Activated T-cell treated with anti-CD3 and anti-CD28 coated beads for 1 hour (primary cell): ENCODE measurements around the gene RADIL.
"Not testable (repeated sequence)": the region's sequence is repeated elsewhere in the genome, so short reads cannot be mapped to it uniquely, and the experiment has no call there.

Source experiments
- DNase-seq: peaks from one replicate; pipeline ENCODE4 v3.0.0-alpha.2; 2020; ENCODE audit warnings: low read depth

RADIL gene, protein sequence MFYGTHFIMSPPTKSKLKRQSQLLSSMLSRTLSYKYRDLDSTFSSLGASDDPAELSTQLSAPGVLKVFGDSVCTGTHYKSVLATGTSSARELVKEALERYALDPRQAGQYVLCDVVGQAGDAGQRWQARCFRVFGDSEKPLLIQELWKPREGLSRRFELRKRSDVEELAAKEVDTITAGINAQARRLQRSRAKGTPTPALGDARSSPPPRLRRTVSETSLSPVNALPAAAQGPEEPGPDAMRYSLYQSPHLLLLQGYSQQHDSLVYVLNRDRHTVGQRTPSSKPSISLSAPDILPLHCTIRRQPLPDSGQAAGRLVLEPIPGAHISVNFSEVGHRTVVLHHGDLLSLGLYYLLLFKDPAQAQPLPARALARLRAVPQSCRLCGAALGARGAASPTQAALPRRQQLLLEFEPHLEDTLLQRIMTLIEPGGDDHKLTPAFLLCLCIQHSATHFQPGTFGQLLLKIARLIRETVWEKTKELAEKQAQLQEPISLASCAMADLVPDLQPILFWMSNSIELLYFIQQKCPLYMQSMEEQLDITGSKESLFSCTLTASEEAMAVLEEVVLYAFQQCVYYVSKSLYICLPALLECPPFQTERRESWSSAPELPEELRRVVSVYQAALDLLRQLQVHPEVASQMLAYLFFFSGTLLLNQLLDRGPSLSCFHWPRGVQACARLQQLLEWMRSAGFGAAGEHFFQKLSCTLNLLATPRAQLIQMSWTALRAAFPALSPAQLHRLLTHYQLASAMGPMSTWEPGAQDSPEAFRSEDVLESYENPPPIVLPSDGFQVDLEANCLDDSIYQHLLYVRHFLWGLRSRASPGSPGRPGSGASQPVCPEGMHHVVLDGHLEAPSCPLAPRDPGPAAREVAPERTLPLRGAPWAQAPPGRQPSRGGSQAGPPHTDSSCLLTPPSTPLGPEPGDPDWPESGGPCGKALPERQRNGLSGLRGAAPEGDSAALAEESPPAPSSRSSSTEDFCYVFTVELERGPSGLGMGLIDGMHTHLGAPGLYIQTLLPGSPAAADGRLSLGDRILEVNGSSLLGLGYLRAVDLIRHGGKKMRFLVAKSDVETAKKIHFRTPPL

DNA sequence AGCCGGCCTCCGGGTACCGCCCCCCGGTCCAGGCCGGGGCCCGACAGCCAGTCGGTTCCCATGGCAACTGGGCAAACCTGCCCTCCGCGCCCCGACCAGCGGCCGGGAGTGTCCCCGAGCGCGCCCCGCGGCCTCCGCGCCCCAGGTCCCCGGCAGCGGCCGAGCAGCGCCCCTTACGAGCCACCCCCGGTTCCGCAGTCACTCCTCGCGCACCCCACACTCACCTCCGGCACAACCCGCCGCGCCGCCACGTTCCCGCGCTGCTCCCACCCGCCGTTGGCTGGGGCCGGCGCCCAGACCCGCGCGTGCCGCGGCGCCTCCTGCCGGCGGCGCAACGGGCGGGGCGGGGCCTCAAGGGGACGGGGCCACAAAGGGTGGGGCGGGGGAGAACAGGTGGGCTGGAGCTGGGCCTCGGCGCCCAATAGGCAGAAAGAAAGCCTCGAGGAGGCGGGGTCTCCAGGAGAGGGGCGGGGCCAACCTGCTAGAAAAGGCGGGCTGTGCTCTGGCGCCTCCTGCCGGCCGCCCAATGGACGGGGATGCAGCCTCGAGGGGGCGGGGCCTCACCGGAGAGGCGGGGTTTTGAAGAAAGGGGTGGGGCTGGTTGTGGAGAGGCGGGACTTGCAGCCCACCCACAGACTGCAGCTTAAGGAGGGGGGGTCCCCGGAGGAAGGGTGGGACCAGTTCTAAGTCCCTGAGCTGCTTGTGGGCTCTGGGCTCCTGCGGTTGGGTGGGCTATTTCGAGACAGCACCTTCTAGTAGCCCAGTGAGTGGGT, at the start of gene RADIL:
RADIL (minus strand) TSS at position 345 of the 773 bp plus-strand sequence. CDS start 5,577 bp downstream, outside the sequence.
- DNase-seq, result peak; percentile 74

DNA sequence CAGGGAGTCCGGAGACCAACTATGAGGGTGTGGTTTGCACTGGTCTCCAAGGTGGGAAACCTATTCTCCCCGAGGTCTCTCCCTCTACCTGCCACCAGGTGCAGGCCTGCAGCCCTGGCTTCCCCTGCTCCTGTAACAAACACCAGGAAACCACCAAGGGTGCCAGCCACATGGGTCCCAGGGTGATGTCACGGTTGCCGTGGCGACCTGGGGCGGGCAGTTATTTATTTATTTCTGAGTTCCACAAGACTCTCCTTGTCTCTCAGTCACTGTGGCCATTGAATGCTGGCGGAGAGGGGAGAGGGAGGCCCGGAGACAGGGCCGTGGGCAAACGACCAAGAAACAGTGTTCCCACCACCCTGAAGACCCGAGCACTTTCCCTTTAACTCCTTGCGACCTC, 48.4 kb upstream of the RADIL start:
- DNase-seq, result no peak

DNA sequence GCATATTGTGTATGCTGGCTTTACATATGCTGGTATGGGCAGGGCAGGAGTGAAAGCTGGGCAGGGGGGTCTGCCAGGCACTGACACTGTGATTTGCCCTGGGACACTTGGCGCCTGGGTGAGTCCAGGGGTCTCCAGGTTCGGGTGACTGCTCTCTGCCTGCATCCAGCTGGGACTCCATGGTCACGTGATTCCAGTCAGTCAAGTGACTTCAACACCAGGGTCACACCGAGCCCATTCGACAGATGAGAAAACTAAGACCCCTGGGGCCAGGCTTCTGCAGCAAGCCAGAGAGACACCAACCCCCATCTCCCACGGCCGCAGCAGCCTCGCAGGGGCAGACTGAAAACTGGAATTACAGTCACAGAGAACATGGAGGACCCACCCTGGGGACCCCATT, 45.5 kb upstream of the RADIL start:
- no peak for DNase-seq

DNA sequence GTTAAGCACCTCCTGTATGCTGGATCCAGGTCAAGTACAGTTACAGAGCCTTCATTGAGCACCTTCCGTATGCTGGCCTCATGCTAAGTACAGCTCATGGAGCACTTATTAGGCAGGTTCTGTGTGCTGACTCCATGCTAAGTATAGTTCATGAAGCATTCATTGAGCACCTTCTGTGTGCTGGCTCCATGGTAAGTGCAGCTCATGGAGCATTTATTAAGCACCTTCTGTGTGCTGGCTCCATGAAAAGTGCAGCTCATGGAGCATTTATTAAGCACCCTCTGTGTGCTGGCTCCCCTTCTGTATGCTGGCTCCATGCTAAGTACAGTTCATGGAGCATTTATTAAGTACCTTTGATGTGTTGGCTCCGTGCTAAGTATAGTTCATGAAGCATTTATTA, 44.9 kb upstream of the RADIL start:
- no peak for DNase-seq

DNA sequence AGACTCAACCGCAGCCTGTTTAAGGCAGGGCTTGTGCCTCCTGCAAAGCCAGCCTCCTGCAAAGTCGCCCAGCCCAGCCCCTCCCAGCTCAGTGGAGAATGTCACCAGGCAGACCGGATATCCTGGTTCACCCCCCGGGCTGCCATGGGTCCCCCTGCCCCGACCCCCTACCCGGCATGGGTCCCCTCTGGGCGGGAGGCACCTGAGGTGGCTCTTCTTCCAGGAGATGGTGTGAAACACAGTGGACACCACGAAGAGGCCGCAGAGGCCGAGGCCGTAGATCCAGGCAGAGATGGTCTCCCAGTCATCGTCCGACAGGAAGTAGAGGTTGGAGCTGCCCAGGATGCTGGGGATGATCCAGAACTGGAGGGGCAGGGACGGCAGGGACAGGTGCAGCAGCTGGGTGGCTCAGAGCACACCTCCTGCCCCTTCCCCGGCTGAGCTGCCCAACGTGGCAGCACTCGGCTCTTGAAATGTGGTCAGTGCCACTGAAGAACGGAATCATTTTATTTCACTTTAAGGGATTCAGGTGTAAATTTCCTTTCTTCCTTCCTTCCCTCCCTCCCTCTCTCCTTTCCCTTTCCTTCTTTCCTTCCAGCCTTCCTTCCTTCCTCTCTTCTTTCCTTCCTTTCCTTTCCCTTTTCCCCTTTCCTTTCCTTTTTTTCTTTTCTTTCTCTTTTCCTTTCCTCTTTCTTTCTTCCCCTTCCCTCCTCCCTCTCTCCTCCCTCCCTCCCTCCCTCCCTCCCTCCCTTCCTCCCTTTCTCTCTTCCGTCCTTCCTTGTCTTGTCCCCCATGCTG, 36.7 kb upstream of the RADIL start:
- no peak for DNase-seq

DNA sequence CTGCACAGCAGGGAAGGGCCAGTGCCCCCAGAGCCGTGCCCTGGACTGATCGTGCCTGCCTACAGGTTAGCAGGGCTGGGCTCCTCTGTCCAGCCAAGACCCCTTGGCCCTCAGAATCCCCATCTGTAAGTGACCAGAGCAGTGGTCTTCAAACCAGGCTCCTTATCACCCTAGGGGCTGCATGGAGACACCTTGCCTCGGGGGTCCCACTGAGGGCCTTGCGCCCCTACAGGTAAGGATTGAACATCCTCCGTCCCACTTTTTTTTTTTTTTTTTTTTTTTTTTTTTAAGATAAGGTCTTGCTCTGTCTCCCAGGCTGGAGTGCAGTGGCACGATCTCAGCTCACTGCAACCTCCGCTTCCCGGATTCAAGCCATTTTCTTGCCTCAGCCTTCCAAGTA, 32.6 kb upstream of the RADIL start:
- DNase-seq, result no peak

DNA sequence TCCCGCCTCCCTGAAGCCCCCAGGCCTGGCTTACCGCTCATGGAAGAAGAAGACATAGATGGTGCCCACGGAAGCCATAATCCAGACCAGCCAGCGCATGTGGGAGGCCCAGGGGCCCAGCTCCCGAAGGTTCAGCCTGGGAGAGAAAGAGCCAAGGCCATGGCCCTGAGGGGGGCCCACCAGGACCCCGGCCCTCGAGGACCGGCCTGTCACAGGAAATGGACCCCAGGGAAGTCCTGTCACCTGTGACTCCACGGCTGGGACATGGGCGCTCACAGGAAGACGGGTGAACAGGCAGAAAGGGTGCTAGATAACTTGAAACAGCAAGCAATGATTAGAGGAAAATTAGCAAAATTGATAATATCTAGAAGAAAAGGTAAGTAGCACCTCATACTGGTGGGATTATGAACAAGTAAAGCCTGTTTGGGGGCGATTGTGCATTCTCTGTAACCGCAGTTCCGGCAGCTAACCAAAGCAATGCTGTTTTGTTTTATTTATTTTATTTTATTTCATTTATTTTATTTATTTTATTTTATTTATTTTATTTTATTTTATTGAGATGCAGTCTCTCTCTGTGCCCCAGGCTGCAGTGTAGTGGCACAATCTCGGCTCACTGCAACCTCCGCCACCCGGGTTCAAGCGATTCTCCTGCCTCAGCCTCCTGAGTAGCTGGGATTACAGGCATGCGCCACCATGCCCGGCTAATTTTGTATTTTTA, 27.8 kb upstream of the RADIL start:
- DNase-seq, result no peak

DNA sequence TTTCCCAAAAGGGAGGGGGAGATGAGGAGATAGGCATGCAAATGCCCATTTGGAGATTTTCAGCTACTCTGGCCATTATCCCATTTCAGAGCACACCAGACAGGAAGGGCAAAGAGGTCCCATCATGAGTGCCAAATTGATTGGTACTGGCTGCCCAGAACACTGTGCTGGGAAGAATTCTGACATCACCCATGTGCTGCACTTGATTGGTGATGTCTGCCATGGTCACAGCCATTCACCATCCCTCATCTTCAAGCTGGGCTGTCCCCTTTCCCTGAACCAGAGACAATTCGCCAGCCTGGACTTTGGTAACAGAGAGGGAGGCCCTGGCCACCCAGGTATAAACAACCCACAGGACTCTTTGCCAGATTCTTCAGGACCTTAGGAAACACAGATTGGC, 23.2 kb upstream of the RADIL start:
- DNase-seq, result no peak

DNA sequence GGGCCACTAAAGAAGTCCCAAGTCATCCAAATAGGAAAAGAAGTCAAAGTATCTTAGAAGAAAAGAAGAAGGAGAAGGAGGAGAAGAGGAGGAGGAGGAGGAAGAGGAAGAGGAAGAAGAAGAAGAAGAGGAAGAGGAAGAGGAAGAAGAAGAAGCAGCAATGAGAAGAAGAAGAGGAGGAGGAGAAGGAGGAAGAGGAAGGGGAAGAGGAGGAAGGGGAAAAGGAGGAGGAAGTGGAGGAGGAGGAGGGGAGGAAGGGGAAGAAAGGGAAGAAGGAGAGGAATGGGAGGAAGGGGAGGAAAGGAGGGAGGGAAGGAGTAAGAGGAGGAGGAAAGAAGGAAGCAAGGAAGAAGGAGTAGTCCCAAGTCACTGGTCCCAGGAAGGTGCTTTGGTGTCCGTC, 21.7 kb upstream of the RADIL start:
- no peak for DNase-seq

DNA sequence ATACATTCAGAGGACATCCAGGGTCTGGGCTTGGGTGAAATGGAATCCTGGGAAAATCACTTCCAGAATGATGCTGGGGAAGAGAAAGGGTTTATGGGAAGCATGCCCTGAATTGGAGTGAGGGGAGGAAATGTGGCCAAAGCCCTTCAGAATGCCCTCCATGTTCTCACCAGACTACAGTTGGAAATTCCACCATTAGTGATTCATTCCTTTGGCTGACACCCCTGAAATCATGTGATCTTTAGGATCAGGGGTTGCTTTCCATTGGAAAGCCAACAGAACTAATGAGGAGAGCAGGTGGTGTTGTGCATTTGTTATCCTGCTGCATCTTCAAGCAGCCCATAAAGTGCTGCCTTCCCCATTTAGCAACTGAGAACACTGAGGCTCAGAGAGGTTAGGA, 20.8 kb upstream of the RADIL start:
- no peak for DNase-seq

DNA sequence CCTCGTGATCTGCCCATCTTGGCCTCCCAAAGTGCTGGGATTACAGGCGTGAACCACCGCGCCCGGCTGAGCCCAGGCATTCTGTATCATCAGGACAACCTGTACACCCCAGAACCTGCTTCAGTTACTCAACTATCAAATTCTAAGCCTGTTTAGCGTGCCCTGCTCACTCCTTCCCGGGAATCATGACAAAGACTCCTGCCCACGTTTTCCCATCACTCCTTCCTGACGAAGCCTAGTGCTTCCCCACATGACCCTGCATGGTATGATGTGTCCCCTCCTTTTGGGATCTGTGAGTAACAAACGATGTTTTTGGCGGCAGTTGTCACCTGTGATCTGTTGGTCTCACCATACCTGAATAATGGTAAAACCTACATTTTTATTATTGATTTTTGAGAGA, 12.2 kb upstream of the RADIL start:
- no peak for DNase-seq

DNA sequence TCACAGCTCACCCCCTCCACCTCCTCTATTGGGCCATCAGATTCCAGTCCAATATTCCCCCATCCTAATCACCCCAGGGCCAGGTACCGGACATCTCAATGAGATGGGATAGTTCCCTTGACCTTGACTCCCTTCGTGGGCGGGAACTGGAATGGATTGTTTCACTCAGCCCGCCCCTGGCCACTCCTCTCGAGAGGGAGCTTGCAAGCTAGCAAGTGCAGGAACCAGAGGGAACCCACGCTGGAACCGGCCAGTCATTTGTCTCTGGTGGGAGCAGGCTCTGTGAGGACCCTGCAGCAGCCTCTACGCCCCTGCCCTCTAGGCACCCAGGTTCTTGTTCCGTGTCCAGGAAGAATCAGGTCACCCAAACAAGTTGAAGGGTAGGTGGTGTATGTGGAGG, 11.0 kb upstream of the RADIL start:
- DNase-seq, result no peak

DNA sequence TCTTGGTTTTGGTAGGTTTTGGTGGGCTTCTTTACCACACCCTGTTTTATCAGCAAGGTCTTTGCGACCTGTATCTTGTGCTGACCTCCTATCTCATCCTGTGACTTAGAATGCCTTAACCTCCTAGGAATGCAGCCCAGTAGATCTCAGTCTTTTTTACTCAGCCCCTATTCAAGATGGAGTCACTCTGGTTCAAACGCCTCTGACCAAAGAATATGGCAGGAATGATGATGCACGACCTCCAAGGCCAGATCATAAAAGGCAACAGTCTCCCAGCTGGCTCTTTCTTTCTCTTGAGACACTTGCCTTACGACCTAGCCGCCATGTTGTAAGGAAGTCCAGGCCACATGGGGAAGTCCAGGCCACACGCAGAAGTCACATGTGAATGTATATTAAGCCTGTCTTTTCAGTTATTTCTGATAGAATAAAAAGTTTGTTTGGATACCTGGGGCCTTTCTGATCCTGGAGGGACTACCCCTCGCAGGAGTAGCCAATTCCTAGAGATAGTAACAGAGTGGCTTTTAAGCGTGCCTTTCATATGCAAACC, 10.5 kb upstream of the RADIL start:
- DNase-seq, result no peak

DNA sequence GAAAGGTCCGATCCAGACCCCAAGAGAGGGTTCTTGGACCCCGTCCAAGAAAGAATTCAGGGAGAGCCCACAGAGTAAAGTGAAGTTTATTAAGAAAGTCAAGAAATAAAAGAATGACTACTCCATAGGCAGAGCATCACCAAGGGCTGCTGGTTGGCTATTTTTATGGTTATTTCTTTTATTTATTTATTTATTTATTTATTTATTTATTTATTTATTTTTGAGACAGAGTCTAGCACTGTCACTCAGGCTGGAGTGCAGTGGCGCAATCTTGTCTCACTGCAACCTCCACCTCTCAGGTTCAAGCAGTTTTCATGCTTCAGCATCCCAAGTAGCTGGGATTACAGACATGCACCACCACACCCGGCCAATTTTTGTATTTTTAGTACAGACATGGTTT, 9.7 kb upstream of the RADIL start:
- not testable (repeated sequence) for DNase-seq

DNA sequence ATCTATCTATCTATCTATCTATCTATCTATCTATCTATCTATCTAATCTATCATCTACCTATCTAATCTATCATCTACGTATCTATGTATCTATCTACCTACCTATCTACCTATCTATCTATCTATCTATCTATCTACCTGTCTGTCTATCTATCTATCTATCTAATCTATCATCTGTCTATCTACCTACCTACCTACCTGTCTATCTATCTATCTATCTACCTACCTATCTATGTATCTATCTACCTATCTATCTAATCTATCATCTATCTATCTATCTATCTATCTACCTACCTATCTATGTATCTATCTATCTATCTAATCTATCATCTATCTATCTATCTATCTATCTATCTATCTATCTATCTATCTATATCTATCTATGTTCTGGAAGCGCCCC, 8.0 kb upstream of the RADIL start:
- DNase-seq, result not testable (repeated sequence)

DNA sequence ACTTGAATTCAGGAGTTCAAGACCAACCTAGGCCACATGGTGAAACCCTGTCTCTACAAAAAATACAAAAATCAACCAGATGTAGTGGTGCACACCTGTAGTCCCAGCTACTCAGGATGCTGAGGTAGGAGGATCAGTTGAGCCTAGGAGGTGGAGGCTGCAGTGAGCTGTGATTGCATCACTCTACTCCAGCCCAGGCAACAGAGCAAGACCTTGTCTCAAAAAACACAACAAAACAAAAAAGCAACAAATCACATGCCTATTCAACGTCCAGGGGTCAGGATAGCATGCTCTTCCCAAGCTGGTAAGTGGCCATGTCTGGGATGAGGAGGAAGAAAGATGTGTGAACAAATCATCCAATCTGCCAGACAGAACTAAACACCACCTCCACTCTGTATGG, 6.2 kb upstream of the RADIL start:
- DNase-seq, result no peak

DNA sequence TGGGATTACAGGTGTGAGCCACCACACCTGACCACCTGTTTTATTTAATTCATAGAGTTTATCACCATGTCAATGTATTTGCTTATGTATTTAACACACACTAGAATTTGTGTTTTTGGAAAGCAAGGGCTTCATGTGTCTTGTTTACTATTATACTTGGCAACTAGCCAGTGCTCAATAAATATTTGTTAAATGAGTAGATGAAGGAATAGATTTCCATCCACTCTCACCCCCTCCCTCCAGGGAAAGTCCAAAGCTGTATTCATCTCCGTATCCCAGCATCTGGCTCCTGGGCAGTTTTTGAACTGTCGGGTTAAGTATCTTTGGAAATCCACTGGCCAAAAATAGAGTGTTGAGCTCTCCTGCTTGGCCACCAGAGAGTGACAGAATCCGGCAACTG, 4.6 kb upstream of the RADIL start:
- no peak for DNase-seq

DNA sequence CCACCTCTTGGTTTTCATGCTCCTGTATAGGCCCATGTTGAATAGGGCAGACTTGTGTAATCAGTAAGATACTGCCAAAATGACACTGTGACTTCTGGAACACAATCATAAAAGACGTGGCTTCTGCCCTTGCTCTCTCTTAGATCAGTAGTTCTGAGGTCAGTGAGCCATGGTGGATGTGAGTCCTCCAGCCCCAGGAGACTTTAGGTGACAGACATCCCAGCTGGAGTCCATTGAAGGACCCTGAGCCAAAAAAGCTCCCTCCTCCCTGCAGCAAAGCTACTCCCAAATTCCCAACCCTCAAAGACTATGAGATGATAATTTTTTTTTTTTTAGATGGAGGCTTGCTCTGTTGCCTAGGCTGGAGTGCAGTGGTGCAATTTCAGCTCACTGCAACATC, 3.2 kb upstream of the RADIL start:
- DNase-seq, result no peak

DNA sequence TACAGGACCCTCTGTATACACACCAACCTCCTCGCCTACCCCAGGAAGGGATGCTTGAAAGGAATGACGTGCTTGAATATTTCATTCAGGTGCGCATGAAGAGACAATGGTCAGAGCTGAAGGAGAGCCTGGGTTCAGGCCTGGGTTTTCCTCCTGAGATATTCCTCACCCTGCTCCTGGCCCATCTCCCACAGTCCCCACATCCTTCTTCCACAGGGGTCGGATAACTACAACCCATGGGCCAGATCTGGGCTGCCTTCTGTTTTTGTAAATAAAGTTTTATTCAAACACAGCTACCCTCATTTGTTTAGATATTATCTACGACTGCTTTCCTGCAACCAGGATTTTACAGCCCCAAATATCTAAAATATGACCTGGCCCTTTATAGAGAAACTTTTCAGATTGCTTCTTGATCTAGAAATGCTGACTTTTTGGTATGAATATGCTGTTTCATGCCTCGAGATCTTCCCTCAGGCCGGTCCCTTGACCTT, 1.8 kb upstream of the RADIL start:
- DNase-seq, result no peak

DNA sequence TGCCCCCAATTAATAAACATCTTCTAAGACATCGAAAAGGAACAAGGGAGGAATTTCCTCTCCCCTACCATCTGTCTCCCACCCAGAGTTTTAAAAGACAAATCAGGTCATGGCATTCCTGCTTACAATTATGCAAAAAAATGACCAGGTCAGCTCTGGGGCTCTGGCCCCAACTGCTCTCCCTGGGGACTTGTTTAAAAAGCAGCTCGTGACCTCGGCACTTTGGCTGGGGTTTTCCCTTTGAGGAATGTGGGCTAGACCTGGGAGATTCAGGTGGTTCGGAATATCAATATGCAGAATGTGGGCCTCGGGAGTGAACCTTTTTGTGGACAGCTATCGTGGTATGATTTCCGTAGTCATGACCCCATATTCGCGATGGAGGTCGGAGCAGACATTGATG, 648 bp upstream of the RADIL start:
- DNase-seq, result no peak
